Rectal smooth muscle tissue (tissue), 1 donor: ENCODE measurements around the gene PLCXD1.
"Not testable (repeated sequence)": the region's sequence is repeated elsewhere in the genome, so short reads cannot be mapped to it uniquely, and the experiment has no call there.

ENCODE experiments used
- H3K27ac ChIP-seq: one replicate; pipeline ENCODE4 v1.7.0; 2013; ENCODE audit warnings: low read depth, low read length, inconsistent platforms
- H3K27me3 ChIP-seq: one replicate; pipeline ENCODE4 v1.7.0; 2013; ENCODE audit warnings: low read length; ENCODE audit not compliant: control insufficient read depth, insufficient read depth
- H3K36me3 ChIP-seq: one replicate; pipeline ENCODE4 v1.7.0; 2013; ENCODE audit warnings: low read length; ENCODE audit not compliant: control insufficient read depth, insufficient read depth
- H3K4me1 ChIP-seq: one replicate; pipeline ENCODE4 v1.7.0; 2013; ENCODE audit warnings: low read length; ENCODE audit not compliant: control insufficient read depth, insufficient read depth
- H3K4me3 ChIP-seq: one replicate; pipeline ENCODE4 v1.7.0; 2013; ENCODE audit warnings: low read length
- H3K9ac ChIP-seq: one replicate; pipeline ENCODE4 v1.7.0; 2013; ENCODE audit warnings: low read length

Gene PLCXD1

DNA sequence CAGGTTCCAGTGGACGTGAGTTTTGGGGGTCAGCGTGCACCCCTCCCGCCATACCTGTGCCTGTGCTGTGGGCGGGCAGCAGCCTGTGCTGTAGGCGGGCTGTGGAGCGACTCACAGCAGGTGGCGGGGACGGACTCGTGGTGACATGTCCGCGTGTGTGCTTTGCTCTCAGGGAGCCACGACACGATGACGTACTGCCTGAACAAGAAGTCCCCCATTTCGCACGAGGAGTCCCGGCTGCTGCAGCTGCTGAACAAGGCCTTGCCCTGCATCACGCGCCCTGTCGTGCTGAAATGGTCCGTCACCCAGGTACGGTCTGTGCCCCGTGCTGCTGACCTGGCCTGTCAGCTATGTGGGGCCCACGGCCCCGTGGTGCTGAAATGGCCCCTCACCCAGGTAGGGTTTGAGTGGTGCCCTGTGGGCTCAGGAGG is 7.4 kb downstream of the PLCXD1 start:
- Histone ChIP-seq H3K36me3 (peaks cover 14% of the 10 kb centered on the region), H3K27ac (no peak overlapping the region)

DNA sequence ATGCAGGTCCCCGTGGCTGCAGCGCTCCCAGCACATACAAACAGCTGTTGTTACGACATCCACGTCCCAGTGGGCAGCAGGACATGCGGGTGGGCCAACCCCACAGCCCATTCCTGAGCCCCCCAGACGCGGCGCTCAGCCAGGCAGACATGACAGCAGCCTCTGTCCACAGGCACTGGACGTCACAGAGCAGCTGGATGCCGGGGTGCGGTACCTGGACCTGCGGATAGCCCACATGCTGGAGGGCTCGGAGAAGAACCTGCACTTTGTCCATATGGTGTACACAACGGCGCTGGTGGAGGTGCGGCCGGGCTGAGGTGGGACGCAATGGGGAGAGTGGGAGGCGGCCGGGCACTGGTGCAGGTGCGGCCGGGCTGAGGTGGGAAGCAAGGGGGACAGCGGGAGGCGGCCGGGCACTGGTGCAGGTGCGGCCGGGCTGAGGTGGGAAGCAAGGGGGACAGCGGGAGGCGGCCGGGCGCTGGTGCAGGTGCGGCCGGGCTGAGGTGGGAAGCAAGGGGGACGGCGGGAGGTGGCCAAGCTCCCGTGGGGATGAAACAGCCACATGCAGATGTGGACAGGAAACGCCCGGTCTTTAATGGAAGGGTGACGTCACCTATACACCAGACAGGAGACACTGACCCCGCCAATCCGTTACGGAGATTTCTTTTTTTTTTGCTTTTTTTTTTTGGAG is 9.4 kb downstream of the PLCXD1 start:
- Histone ChIP-seq H3K4me3 (no peak overlapping the region), H3K4me1 (no peaks in the 10 kb centered on the region), H3K36me3 (peaks cover 10% of the 10 kb centered on the region), H3K27ac (no peak overlapping the region), H3K27me3 (no peaks in the 10 kb centered on the region), H3K9ac (no peak overlapping the region)

More for the DNA sequence above, 7.4 kb downstream of the PLCXD1 start:
- Histone ChIP-seq H3K27me3 (no peaks in the 10 kb centered on the region), H3K4me1 (no peaks in the 10 kb centered on the region), H3K9ac (no peak overlapping the region), H3K4me3 (no peak overlapping the region)

DNA sequence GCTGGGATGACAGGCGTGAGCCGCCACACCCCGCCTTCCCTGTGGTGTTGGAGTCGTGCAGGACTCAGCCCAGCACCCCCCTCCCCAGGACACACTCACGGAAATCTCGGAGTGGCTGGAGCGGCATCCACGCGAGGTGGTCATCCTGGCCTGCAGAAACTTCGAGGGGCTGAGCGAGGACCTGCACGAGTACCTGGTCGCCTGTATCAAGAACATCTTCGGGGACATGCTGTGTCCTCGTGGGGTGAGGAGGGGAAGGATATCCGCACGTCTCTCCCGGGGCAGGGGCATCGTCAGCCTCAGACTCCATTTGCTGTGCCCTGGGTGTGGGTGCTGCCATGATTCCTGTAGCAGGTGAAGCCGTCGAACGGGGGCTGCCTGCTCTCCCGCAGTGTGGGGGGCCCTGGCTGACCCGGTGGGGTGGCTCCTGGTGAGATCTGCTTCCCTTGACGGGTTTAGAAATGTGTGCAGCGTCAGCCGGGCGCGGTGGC is 10.3 kb downstream of the PLCXD1 start:
- Histone ChIP-seq H3K27me3 (no peaks in the 10 kb centered on the region), H3K27ac (no peak overlapping the region), H3K36me3 (peaks cover 10% of the 10 kb centered on the region), H3K9ac (no peak overlapping the region), H3K4me3 (no peak overlapping the region), H3K4me1 (no peaks in the 10 kb centered on the region)

DNA sequence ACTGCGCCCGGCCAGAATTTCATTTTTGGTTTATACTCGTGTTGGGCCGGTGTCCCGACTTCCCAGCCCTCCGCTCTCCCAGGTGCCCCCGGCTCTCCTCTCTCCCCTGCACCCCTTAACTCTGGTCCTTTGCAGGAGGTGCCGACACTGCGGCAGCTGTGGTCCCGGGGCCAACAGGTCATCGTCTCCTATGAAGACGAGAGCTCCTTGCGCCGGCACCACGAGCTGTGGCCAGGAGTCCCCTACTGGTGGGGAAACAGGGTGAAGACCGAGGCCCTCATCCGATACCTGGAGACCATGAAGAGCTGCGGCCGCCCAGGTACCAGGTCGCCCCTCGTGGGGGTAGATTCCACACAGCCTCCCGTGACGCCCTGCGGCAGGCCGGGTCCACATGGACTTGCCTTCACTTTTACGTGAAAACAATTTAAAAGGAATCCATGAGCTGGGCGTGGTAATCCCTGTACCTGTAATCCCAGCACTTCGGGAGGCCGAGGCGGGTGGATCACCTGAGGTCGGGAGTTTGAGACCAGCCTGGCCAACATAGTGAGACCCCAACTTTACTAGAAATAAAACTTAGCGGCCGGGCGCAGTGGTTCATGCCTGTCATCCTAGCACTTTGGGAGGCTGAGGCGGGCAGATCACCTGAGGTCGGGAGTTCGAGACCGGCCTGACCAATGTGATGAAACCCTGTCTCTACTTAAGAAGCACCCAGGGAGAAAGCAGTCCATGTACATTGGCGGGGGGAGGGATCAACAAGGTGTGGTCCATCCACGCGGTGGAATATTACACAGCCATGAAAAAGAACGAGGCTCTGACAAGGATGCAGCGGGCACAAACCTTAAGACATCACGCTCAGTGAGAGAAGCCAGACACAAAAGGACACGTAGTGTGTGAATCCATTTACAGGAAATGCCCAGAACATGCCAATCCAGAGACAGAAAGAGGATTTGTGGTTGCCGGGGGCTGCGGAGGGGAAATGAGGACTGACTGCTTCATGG is 12.0 kb downstream of the PLCXD1 start:
- Histone ChIP-seq H3K4me1 (no peaks in the 10 kb centered on the region), H3K36me3 (peaks cover 10% of the 10 kb centered on the region), H3K27me3 (no peaks in the 10 kb centered on the region), H3K9ac (no peak overlapping the region), H3K4me3 (no peak overlapping the region), H3K27ac (no peak overlapping the region)

DNA sequence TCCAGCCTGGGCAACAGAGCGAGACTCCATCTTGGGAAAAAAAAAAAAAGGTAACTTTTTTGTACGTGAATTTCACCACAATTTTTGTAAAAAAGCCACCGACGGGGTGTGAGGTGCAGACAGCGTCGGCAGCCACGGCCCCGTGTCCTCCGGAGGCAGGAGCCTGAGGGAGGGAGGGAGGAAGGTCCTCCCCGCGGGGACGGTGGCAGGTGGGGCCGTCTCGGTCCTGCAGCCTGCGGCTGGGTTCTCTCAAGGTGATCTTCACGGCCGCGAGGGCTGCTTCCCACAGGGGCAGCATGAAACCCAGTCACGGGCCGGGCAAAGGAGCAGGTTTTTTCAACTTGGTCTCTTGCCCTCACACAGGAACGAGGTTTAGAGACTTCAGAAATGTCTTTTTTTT is 14.0 kb downstream of the PLCXD1 start:
- Histone ChIP-seq H3K4me3 (no peak overlapping the region), H3K27me3 (no peaks in the 10 kb centered on the region), H3K36me3 (peaks cover 7% of the 10 kb centered on the region), H3K27ac (no peak overlapping the region), H3K9ac (no peak overlapping the region), H3K4me1 (no peaks in the 10 kb centered on the region)

DNA sequence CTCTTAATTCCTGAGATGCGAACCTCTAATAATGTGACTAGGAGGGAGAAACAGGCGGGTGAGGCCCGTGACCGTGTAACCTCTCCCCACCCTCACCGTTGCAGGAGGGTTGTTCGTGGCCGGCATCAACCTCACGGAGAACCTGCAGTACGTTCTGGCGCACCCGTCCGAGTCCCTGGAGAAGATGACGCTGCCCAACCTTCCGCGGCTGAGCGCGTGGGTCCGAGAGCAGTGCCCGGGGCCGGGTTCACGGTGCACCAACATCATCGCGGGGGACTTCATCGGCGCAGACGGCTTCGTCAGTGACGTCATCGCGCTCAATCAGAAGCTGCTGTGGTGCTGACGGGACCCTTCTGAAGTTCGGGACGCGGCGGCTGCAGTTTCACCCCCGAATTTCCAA is 17.8 kb downstream of the PLCXD1 start:
- Histone ChIP-seq H3K27me3 (no peaks in the 10 kb centered on the region), H3K4me1 (no peaks in the 10 kb centered on the region), H3K9ac (no peak overlapping the region), H3K4me3 (no peak overlapping the region), H3K27ac (no peak overlapping the region), H3K36me3 (peaks cover 3% of the 10 kb centered on the region)

DNA sequence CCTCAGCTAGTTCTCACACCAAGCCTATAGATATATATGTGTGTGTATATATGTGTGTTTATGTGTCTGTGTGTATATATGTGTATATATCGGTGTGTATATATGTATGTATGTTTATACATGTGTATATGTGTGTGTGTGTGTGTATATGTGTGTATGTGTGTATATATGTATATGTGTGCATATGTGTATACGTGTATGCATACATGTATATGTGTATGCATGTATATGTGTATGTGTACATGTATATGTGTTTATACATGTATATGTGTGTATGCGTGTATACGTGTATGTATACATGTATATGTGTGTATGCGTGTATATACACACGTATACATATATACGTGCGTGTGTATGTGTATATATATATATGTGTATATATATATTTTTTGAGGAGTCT is 19.2 kb downstream of the PLCXD1 start:
- H3K27ac ChIP-seq: no peak overlapping the region
- no peaks in the 10 kb centered on the region for H3K4me1 ChIP-seq
- no peak overlapping the region for H3K9ac ChIP-seq
- H3K36me3 ChIP-seq: peaks cover 7% of the 10 kb centered on the region
- H3K27me3 ChIP-seq: no peaks in the 10 kb centered on the region
- H3K4me3 ChIP-seq: no peak overlapping the region

DNA sequence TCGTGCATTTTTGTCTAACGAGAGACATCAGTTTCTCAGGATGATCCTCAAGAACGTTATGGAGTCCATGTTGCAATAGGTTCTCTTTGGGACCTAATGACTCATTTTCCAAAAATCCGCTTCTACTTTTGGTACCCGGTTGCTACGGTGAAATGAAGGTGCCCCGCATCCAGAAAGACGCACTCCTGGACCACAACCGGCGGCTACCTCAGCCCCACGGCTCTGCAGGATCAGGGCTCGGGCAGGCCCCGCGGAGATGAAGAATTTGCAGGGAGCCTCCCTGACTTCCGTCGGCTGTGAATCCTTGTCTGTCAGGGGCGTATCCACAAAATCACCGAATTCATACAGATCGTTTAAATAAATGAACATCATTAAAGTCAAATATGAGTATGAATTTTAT is 21.8 kb downstream of the PLCXD1 start:
- Histone ChIP-seq H3K4me1 (no peaks in the 10 kb centered on the region), H3K4me3 (no peak overlapping the region), H3K27ac (no peak overlapping the region), H3K36me3 (peaks cover 14% of the 10 kb centered on the region), H3K27me3 (no peaks in the 10 kb centered on the region), H3K9ac (no peak overlapping the region)

DNA sequence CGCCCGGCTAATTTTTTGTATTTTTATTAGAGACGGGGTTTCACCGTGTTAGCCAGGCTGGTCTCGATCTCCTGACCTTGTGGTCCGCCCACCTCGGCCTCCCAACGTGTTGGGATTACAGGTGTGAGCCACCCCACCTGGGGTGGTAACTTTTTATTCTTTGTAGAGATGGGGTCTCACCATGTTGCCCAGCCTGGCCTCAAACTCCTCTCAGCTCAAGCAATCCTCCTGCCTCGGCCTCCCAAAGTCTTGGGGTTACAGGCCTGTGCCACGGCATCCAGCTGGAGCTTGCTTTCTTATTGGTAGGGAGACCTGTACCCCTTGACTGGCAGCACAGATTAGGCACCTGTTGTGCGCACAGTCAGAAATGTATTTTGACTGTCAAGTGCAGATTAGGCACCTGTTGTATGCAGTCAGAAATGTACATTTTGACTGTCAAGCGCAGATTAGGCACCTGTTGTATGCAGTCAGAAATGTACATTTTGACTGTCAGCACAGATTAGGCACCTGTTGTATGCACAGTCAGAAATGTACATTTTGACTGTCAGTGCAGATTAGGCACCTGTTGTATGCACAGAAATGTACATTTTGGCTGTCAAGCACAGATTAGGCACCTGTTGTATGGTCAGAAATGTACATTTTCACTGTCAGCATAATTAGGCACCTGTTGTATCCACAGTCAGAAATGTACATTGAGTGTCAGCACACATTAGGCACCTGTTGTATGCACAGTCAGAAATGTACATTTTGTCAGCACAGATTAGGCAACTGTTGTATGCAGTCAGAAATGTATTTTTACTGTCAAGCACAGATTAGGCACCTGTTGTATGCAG is 24.8 kb downstream of the PLCXD1 start:
- peaks cover 24% of the 10 kb centered on the region for H3K36me3 ChIP-seq
- not testable (repeated sequence) for H3K27ac ChIP-seq, H3K4me1 ChIP-seq, H3K4me3 ChIP-seq, H3K9ac ChIP-seq, H3K27me3 ChIP-seq

DNA sequence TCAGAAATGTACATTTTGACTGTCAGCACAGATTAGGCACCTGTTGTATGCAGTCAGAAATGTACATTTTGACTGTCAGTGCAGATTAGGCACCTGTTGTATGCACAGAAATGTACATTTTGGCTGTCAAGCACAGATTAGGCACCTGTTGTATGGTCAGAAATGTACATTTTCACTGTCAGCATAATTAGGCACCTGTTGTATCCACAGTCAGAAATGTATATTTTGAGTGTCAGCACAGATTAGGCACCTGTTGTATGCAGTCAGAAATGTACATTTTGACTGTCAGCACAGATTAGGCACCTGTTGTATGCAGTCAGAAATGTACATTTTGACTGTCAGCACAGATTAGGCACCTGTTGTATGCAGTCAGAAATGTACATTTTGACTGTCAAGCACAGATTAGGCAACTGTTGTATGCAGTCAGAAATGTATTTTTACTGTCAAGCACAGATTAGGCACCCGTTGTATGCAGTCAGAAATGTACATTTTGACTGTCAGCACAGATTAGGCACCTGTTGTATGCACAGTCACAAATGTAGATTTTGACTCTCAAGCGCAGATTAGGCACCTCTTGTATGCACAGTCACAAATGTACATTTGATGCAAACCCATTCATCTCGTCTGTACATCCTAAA is 25.6 kb downstream of the PLCXD1 start:
- H3K27me3 ChIP-seq, H3K4me1 ChIP-seq, H3K9ac ChIP-seq, H3K4me3 ChIP-seq, H3K27ac ChIP-seq: not testable (repeated sequence)
- H3K36me3 ChIP-seq: peaks cover 26% of the 10 kb centered on the region

DNA sequence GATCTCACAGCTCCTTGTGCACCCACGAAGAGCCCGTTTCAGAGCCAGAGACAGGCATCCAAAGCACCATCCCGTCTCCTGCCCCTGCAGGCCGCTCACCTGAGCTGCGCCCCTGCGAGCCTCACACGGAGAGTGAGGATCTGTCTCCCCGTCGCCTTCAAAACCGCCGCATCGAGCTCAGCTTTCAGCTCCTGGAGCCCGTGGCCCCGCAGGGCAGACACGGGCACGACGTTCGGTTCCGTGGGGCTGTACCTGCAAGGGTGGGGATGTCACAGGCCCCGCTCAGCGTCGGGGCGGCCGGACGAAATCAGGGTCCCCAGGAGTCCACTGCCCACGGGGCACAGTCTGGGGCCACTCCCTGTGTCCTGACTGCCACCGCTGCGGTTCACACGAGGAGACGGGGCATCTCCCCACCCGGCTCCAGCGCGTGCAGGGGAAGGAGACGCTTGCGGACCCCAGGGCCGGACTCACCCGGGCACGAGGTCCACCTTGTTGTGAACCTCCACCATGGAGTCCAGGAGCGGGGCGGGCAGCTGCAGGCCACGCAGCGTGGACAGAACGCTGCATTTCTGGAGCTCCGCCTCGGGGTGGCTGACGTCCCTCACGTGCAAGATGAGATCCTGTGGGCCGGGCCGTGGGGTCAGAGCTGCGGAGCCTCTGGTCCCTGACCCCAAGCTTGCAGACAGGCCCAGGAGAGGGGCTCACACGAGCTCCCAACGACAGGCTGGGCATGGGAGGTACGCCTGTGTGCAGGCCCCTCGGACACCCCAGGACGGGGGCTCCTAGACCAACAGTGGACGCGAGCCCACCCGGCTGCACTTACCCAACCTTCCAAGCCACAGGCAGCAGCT is 26.3 kb downstream of the PLCXD1 start:
- Histone ChIP-seq H3K4me1 (no peaks in the 10 kb centered on the region), H3K36me3 (peaks cover 33% of the 10 kb centered on the region), H3K27ac (no peak overlapping the region), H3K4me3 (no peak overlapping the region), H3K27me3 (no peaks in the 10 kb centered on the region), H3K9ac (no peak overlapping the region)
